ENCODE results near the gene CDK11B.
"Not testable (repeated sequence)": the region's sequence is repeated elsewhere in the genome, so short reads cannot be mapped to it uniquely, and the experiment has no call there.

Gene CDK11B

GRCh38 chr1:1683104-1683905, 24.5 kb upstream of the CDK11B start:
- DNase-seq (ENCODE audit: low spot score), result no peak

GRCh38 chr1:1680912-1681273, 22.1 kb upstream of the CDK11B start:
- DNase-seq (ENCODE audit: low spot score), result no peak

- no peak for DNase-seq (ENCODE audit: low spot score)
Measured at GRCh38 chr1:1680031-1680911, 21.5 kb upstream of the CDK11B start.

- DNase-seq (ENCODE audit: low spot score), result no peak
Measured at GRCh38 chr1:1678581-1679380, 20.0 kb upstream of the CDK11B start.

- DNase-seq (ENCODE audit: low spot score), result no peak
Measured at GRCh38 chr1:1677718-1678580, 19.1 kb upstream of the CDK11B start.

GRCh38 chr1:1676087-1676486, 17.3 kb upstream of the CDK11B start:
- not testable (repeated sequence) for DNase-seq (ENCODE audit: low spot score)

GRCh38 chr1:1675218-1675617, 16.4 kb upstream of the CDK11B start:
- not testable (repeated sequence) for DNase-seq (ENCODE audit: low spot score)

- not testable (repeated sequence) for DNase-seq (ENCODE audit: low spot score)
Measured at GRCh38 chr1:1674806-1675205, 16.0 kb upstream of the CDK11B start.

- DNase-seq (ENCODE audit: low spot score), result no peak
Measured at GRCh38 chr1:1672181-1672965, 13.6 kb upstream of the CDK11B start.

- no peak for DNase-seq (ENCODE audit: low spot score)
Measured at GRCh38 chr1:1671365-1672119, 12.7 kb upstream of the CDK11B start.

GRCh38 chr1:1670866-1671265, 12.1 kb upstream of the CDK11B start:
- no peak for DNase-seq (ENCODE audit: low spot score)

GRCh38 chr1:1669468-1670440, 10.9 kb upstream of the CDK11B start:
- no peak for DNase-seq (ENCODE audit: low spot score)

GRCh38 chr1:1666526-1666925, 7.7 kb upstream of the CDK11B start:
- no peak for DNase-seq (ENCODE audit: low spot score)

- DNase-seq (ENCODE audit: low spot score), result no peak
Measured at GRCh38 chr1:1665815-1666251, 7.0 kb upstream of the CDK11B start.

GRCh38 chr1:1664941-1665814, 6.4 kb upstream of the CDK11B start:
- DNase-seq (ENCODE audit: low spot score), result no peak

GRCh38 chr1:1664318-1664717, 5.5 kb upstream of the CDK11B start:
- DNase-seq (ENCODE audit: low spot score), result not testable (repeated sequence)

- not testable (repeated sequence) for DNase-seq (ENCODE audit: low spot score)
Measured at GRCh38 chr1:1662830-1663560, 4.2 kb upstream of the CDK11B start.

All from LoVo (cell line).